ENCODE measurements around the gene ZDHHC14.

DNA sequence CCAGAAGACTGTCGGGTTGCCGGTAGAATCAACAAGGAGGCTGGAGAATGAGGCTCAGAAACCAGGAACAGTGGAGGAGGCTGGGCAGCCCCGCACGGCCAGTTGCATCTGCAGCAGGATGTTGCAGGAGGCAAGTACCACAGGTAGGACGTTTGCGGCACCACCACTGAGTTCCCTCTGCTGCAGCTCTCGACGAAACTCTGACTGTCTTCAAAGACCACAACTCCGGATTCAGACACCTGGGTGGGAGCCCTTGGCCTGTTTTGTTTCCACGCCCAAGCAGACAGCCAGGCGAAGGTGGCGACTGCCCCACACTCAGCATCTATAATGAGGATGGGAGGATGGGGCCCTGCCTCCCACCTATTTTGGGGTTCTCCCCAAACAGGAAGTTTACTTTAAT is 218.2 kb downstream of the ZDHHC14 start:
- TF ChIP-seq, protein P1, sequence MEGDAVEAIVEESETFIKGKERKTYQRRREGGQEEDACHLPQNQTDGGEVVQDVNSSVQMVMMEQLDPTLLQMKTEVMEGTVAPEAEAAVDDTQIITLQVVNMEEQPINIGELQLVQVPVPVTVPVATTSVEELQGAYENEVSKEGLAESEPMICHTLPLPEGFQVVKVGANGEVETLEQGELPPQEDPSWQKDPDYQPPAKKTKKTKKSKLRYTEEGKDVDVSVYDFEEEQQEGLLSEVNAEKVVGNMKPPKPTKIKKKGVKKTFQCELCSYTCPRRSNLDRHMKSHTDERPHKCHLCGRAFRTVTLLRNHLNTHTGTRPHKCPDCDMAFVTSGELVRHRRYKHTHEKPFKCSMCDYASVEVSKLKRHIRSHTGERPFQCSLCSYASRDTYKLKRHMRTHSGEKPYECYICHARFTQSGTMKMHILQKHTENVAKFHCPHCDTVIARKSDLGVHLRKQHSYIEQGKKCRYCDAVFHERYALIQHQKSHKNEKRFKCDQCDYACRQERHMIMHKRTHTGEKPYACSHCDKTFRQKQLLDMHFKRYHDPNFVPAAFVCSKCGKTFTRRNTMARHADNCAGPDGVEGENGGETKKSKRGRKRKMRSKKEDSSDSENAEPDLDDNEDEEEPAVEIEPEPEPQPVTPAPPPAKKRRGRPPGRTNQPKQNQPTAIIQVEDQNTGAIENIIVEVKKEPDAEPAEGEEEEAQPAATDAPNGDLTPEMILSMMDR (IDR thresholded peaks at IDR 0.05) = no peak
- no peak for TF ChIP-seq EP300 (IDR thresholded peaks at IDR 0.05)
- TF ChIP-seq POLR2A (IDR thresholded peaks at IDR 0.05) = no peak
